ENCODE results near the gene LRRC3.

DNA sequence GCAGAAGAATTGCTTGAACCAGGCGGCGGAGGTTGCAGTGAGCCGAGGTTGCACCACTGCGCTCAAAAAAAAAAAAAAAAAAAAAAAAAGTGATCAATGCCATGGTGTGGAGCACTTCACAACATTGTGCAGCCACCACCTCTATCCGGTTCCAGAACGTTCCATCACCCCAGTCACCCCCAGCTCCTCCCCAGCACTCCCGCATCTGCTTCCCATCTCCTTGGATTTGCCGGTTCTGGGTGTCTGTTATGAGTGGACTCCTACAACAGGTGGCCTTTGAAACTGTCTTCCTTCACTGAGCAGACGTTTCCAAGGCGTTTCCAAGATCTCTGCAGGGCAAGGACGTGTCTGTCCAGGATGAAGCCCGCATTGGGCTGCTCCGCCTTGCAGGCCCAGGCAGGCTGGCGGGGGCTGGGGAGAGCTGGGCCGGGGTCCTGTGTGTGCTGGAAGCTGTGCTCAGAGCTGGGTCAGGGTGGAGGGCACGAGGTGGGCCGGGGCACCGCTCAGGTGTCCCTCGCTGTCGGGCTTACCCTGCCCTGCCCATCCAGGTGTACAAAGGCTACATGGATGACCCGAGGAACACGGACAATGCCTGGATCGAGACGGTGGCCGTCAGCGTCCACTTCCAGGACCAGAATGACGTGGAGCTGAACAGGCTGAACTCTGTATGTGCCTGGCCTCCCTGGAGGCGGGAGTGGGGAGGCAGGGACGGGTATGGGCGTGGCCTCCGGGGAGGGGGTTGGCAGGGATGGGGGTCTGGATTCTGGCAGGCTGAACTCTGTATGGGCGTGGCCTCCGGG is 14.9 kb upstream of the LRRC3 start:
- TF ChIP-seq SPI1 (IDR thresholded peaks at IDR 0.05; ENCODE audit: low read depth, low read length) (no peak), POLR2A (IDR thresholded peaks at IDR 0.05; ENCODE audit: low read depth, low read length) (no peak), POLR2AphosphoS5 (IDR thresholded peaks at IDR 0.05; ENCODE audit: low read depth, low read length) (no peak), TAF1 (IDR thresholded peaks at IDR 0.05; ENCODE audit: low read depth, low read length) (no peak), POU2F2 (IDR thresholded peaks at IDR 0.05; ENCODE audit: low read depth, low read length) (no peak), PAX5 (IDR thresholded peaks at IDR 0.05; ENCODE audit: insufficient read depth, low read length, severe bottlenecking) (no peak)

Data from GM12891 (cell line).